HCT116 (cell line): ENCODE measurements around the gene ANKRD18A. TPM values are rescaled to one million over a fixed set of nuclear protein-coding genes. Genes with fewer than 3 reads are reported as not detected.

Source experiments
- ATAC-seq: fragments of 200-7000 bp; cut with Tn5 transposase; 2 replicates; pipeline ENCODE4 v1.9.1; 2020; ENCODE audit warnings: mild to moderate bottlenecking, moderate library complexity
- BruUV-seq: library from RNA; stranded (reverse); fragments of 400-500 nt; replicated peaks from 2 replicates; lab custom pipeline; 2021; lab: Mats Ljungman, UMichigan
- CTCF ChIA-PET: fragments of 300-600 bp; sonication (Branson Sonifier 250); formaldehyde crosslinking; loops from one replicate; lab custom pipeline; 2021; ENCODE audit warnings: antibody characterized with exemption; lab: Charles Lee
- POLR2A ChIA-PET: fragments of 300-600, 350-600 bp; sonication (Branson Sonifier 250); formaldehyde crosslinking; loops from one replicate; lab custom pipeline; 2021; ENCODE audit warnings: antibody characterized with exemption; lab: Charles Lee
- RAD21 ChIA-PET, 2 experiments: fragments of 300-600 bp; sonication (Branson Sonifier 250); formaldehyde crosslinking; loops; one replicate each; lab custom pipeline; 2023; ENCODE audit warnings: low total read pairs in 2 of 2; ENCODE audit not compliant: uncharacterized antibody in 2 of 2, unreplicated experiment in 2 of 2, low non-redundant PET in 1 of 2; lab: Charles Lee
- DNase-seq: peaks from one replicate; pipeline ENCODE4 v3.0.0-alpha.2; 2010; ENCODE audit warnings: low read depth, low spot score
- H2AFZ ChIP-seq: fragments of 200-600 bp; shearing (Covaris generic), sonication (generic); 2 replicates; pipeline ENCODE4 v1.6.1; 2017; ENCODE audit warnings: low read depth, mixed run types, mixed read lengths, antibody characterized with exemption, low read length; ENCODE audit not compliant: poor library complexity, severe bottlenecking
- H3K27ac ChIP-seq: 2 replicates; pipeline ENCODE4 v1.5.1; 2012; ENCODE audit warnings: low read depth, low read length
- H3K27me3 ChIP-seq: fragments of 200-600 bp; sonication (generic); 2 replicates; pipeline ENCODE4 v1.6.1; 2016; ENCODE audit warnings: mixed run types, low read length, mixed read lengths; ENCODE audit not compliant: insufficient read depth
- H3K36me3 ChIP-seq, 2 experiments: fragments of 200-500 bp in 1 of 2; fragments of 200-600 bp in 1 of 2; sonication (Bioruptor generic) in 1 of 2; sonication (generic) in 1 of 2; 2 replicates each; pipeline versions ENCODE4 v1.5.1 to v1.6.1; 2014 to 2016; ENCODE audit warnings: low read length in 2 of 2, inconsistent platforms in 1 of 2, mixed read lengths in 1 of 2, mixed run types in 1 of 2; ENCODE audit not compliant: insufficient read depth in 2 of 2, control insufficient read depth in 1 of 2
- H3K4me1 ChIP-seq, 2 experiments: fragments of 200-600 bp in 1 of 2; sonication (generic) in 1 of 2; 2 replicates each; pipeline versions ENCODE4 v1.5.1 to v1.6.1; 2012 to 2017; ENCODE audit warnings: low read length in 2 of 2, inconsistent platforms in 1 of 2, mild to moderate bottlenecking in 1 of 2, mixed read lengths in 1 of 2, mixed run types in 1 of 2, moderate library complexity in 1 of 2; ENCODE audit not compliant: insufficient read depth in 2 of 2, control insufficient read depth in 1 of 2
- H3K4me2 ChIP-seq: fragments of 200-600 bp; sonication (generic); 2 replicates; pipeline ENCODE4 v1.6.1; 2017; ENCODE audit warnings: mixed run types, low read length, mixed read lengths
- H3K4me3 ChIP-seq, 2 experiments: fragments of 200-600 bp in 1 of 2; sonication (generic) in 1 of 2; replicated peaks in 1 of 2; 2 replicates each; pipeline ENCODE4 v1.5.1; 2011 to 2016; ENCODE audit warnings: low read length in 2 of 2, control low read depth in 1 of 2, low read depth in 1 of 2, mild to moderate bottlenecking in 1 of 2, mixed read lengths in 1 of 2, mixed run types in 1 of 2
- H3K79me2 ChIP-seq: fragments of 200-600 bp; sonication (generic); 2 replicates; pipeline ENCODE4 v1.6.1; 2017; ENCODE audit warnings: mild to moderate bottlenecking, mixed run types, low read length, moderate library complexity, mixed read lengths; ENCODE audit not compliant: insufficient read depth
- H3K9ac ChIP-seq: fragments of 200-600 bp; sonication (generic); 2 replicates; pipeline ENCODE4 v1.6.1; 2016; ENCODE audit warnings: low read length, mixed read lengths
- H3K9me2 ChIP-seq: fragments of 200-600 bp; sonication (generic), shearing (Covaris generic); 2 replicates; pipeline ENCODE4 v1.6.1; 2017; ENCODE audit warnings: mixed run types, mild to moderate bottlenecking, moderate library complexity; ENCODE audit not compliant: insufficient read depth
- H3K9me3 ChIP-seq, 2 experiments: fragments of 200-500 bp in 1 of 2; fragments of 200-600 bp in 1 of 2; sonication (Bioruptor generic) in 1 of 2; sonication (generic) in 1 of 2; 2 replicates each; pipeline ENCODE4 v1.6.1; 2014 to 2017; ENCODE audit warnings: low read length in 2 of 2, mixed read lengths in 2 of 2, inconsistent platforms in 1 of 2, low read depth in 1 of 2, mild to moderate bottlenecking in 1 of 2, mixed run types in 1 of 2, moderate library complexity in 1 of 2; ENCODE audit not compliant: control insufficient read depth in 1 of 2, insufficient read depth in 1 of 2
- H4K20me1 ChIP-seq: fragments of 200-600 bp; sonication (generic), shearing (Covaris generic); 2 replicates; pipeline ENCODE4 v1.6.1; 2017; ENCODE audit warnings: mixed run types, mild to moderate bottlenecking, moderate library complexity; ENCODE audit not compliant: insufficient read depth
- CBX3 ChIP-seq: IDR thresholded peaks from 2 replicates; pipeline ENCODE4 v1.6.1; 2012; ENCODE audit warnings: low read depth
- EGR1 ChIP-seq: IDR thresholded peaks from 2 replicates; pipeline ENCODE4 v1.6.1; 2012; ENCODE audit warnings: low read depth
- EZH2 ChIP-seq: fragments of 200-600 bp; sonication (generic); IDR thresholded peaks from 2 replicates; pipeline ENCODE4 v1.6.1; 2017; ENCODE audit warnings: antibody characterized with exemption, mixed run types
- FOSL1 ChIP-seq: IDR thresholded peaks from 2 replicates; pipeline ENCODE4 v1.6.1; 2012; ENCODE audit warnings: low read depth
- JUND ChIP-seq: IDR thresholded peaks from 2 replicates; pipeline ENCODE4 v1.6.1; 2012
- POLR2AphosphoS5 ChIP-seq: IDR thresholded peaks from 2 replicates; pipeline ENCODE4 v1.6.1; 2011; ENCODE audit warnings: mild to moderate bottlenecking, low read depth, low read length, moderate library complexity
- RAD21 ChIP-seq: IDR thresholded peaks from 2 replicates; pipeline ENCODE4 v1.6.1; 2012; ENCODE audit warnings: low read depth, mild to moderate bottlenecking
- SIN3A ChIP-seq: IDR thresholded peaks from 2 replicates; pipeline ENCODE4 v1.6.1; 2012; ENCODE audit warnings: low read depth
- SP1 ChIP-seq: IDR thresholded peaks from 2 replicates; pipeline ENCODE4 v1.6.1; 2012; ENCODE audit warnings: low read depth
- SRF ChIP-seq: IDR thresholded peaks from 2 replicates; pipeline ENCODE4 v1.6.1; 2012; ENCODE audit warnings: low read depth
- ZFX ChIP-seq: fragments of 450-650 bp; IDR thresholded peaks from 2 replicates; pipeline ENCODE4 v1.6.1; 2017
- intact Hi-C: fragments of 100-400 bp; cut with micrococcal nuclease; formaldehyde crosslinking; loops from 2 replicates; pipeline ENCODE4 v1.10.0; 2022
- total RNA-seq: library from RNA; stranded (reverse); gene quantifications from one replicate; pipeline ENCODE4 v1.2.1, GENCODE V29; 2021; ENCODE audit not compliant: unreplicated experiment
- TF ChIP-seq, protein P1 (sequence below): IDR thresholded peaks from 2 replicates; pipeline ENCODE4 v1.6.1; 2012
- TF ChIP-seq, protein P2 (sequence below): IDR thresholded peaks from 2 replicates; pipeline ENCODE4 v1.6.1; 2011; ENCODE audit warnings: mild to moderate bottlenecking, low read length, moderate library complexity; ENCODE audit not compliant: insufficient replicate concordance; ENCODE audit errors: extremely low read depth
- TF ChIP-seq, protein P3 (sequence below): IDR thresholded peaks from 2 replicates; pipeline ENCODE4 v1.6.1; 2012

ANKRD18A gene
- total RNA-seq, 1 experiment from 2014 or later: 24.2 TPM

DNA sequence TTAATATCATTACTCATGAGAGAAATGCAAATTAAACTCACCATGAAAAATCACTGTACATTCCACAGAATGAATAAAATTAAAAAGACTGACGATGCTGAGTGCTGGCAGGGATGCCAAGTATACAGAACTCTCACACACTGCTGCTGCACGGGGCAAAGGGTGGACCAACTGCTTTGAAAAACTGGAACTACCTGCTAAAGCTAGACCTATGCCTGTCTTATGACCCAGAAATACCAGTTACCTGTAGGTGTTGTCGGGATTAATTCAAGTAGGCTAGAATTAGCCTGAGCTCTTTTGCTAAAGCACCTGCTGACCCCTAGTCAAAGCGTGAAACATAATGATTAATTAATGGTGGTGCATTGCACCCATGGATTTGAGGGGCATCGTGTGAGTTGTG lies 36.5 kb upstream of the ANKRD18A start:
- Histone ChIP-seq H3K27me3 (no peaks in the 10 kb centered on the region; the same call in 1 of the 2 replicates), H3K9me2 (no peaks in the 10 kb centered on the region), H3K4me2 (no peak overlapping the region), H3K79me2 (no peaks in the 10 kb centered on the region), H3K9me3 (no peaks in the 10 kb centered on the region), H3K4me3 (no peak overlapping the region), H3K27ac (no peak overlapping the region)
- no TSS peak for BruUV-seq
- no peak for DNase-seq
- ChIA-PET POLR2A (no interaction called here), CTCF (no interaction called here)
- intact Hi-C loops: no loop called here
- TF ChIP-seq EGR1 (no peak), RAD21 (no peak), EZH2 (no peak), SRF (no peak), CBX3 (no peak), POLR2AphosphoS5 (no peak), FOSL1 (no peak), JUND (no peak), ZFX (no peak), SP1 (no peak), SIN3A (no peak)
- TF ChIP-seq, protein P1, sequence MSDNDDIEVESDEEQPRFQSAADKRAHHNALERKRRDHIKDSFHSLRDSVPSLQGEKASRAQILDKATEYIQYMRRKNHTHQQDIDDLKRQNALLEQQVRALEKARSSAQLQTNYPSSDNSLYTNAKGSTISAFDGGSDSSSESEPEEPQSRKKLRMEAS: no peak
- TF ChIP-seq, protein P2, sequence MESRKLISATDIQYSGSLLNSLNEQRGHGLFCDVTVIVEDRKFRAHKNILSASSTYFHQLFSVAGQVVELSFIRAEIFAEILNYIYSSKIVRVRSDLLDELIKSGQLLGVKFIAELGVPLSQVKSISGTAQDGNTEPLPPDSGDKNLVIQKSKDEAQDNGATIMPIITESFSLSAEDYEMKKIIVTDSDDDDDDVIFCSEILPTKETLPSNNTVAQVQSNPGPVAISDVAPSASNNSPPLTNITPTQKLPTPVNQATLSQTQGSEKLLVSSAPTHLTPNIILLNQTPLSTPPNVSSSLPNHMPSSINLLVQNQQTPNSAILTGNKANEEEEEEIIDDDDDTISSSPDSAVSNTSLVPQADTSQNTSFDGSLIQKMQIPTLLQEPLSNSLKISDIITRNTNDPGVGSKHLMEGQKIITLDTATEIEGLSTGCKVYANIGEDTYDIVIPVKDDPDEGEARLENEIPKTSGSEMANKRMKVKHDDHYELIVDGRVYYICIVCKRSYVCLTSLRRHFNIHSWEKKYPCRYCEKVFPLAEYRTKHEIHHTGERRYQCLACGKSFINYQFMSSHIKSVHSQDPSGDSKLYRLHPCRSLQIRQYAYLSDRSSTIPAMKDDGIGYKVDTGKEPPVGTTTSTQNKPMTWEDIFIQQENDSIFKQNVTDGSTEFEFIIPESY: no peak
- TF ChIP-seq, protein P3, sequence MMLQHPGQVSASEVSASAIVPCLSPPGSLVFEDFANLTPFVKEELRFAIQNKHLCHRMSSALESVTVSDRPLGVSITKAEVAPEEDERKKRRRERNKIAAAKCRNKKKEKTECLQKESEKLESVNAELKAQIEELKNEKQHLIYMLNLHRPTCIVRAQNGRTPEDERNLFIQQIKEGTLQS: no peak
- TF ChIP-seq, all 23 proteins: peak for 0
- no peak overlapping the region for H2AFZ ChIP-seq
- H3K4me1 ChIP-seq: no peaks in the 10 kb centered on the region
- no peaks in the 10 kb centered on the region for H3K36me3 ChIP-seq
- no peak overlapping the region for H3K9ac ChIP-seq
- no peak for ATAC-seq
- H4K20me1 ChIP-seq: no peaks in the 10 kb centered on the region
- RAD21 ChIA-PET: no interaction called here
